CD14-positive monocyte (primary cell): Measurements from ENCODE around the gene TDRD7. TPM values are rescaled to one million over a fixed set of nuclear protein-coding genes. Genes with fewer than 3 reads are reported as not detected.

Experiments used
- DNase-seq, 3 donors: peaks; one replicate each; pipeline ENCODE4 v3.0.0-alpha.2; 2011 to 2022
- H2AFZ ChIP-seq: 2 replicates; pipeline ENCODE4 v1.6.0; 2012; ENCODE audit warnings: mild to moderate bottlenecking, low read depth, low read length, inconsistent platforms; ENCODE audit not compliant: insufficient read depth, poor library complexity, severe bottlenecking
- H3K27ac ChIP-seq, 2 donors: 1 replicate in 1 of 2; 2 replicates in 1 of 2; pipeline ENCODE4 v1.5.1; 2012 to 2013; ENCODE audit warnings: low read length in 2 of 2, control low read depth in 1 of 2, inconsistent platforms in 1 of 2, low read depth in 1 of 2, mild to moderate bottlenecking in 1 of 2
- H3K27me3 ChIP-seq, 2 donors: one replicate each; pipeline versions ENCODE4 v1.6.0 to v1.6.1; 2011 to 2013; ENCODE audit warnings: low read length in 2 of 2; ENCODE audit not compliant: control insufficient read depth in 2 of 2, insufficient read depth in 2 of 2
- H3K36me3 ChIP-seq, 2 donors: replicated peaks in 1 of 2; 1 replicate in 1 of 2; 2 replicates in 1 of 2; pipeline versions ENCODE4 v1.5.1 to v1.6.1; 2012 to 2013; ENCODE audit warnings: low read length in 2 of 2, control low read depth in 1 of 2, inconsistent platforms in 1 of 2, mild to moderate bottlenecking in 1 of 2; ENCODE audit not compliant: insufficient read depth in 2 of 2, control insufficient read depth in 1 of 2
- H3K4me1 ChIP-seq, 2 donors: 1 replicate in 1 of 2; 2 replicates in 1 of 2; pipeline versions ENCODE4 v1.5.1 to v1.6.1; 2012 to 2013; ENCODE audit warnings: low read length in 2 of 2, control low read depth in 1 of 2, inconsistent platforms in 1 of 2, mild to moderate bottlenecking in 1 of 2, moderate library complexity in 1 of 2; ENCODE audit not compliant: insufficient read depth in 2 of 2, control insufficient read depth in 1 of 2
- H3K4me2 ChIP-seq: replicated peaks from 2 replicates; pipeline ENCODE3; 2012; ENCODE audit warnings: low read length, moderate library complexity, mild to moderate bottlenecking; ENCODE audit not compliant: poor library complexity, severe bottlenecking; ENCODE audit errors: extremely low read depth
- H3K4me3 ChIP-seq, 3 experiments: fragments of 200-600 bp in 1 of 3; sonication (generic) in 1 of 3; replicated peaks in 1 of 3; 1 replicate in 2 of 3; 2 replicates in 1 of 3; pipeline ENCODE4 v1.5.1; 2011 to 2013; ENCODE audit warnings: low read length in 3 of 3, mild to moderate bottlenecking in 3 of 3, control low read depth in 2 of 3, low read depth in 2 of 3, inconsistent platforms in 1 of 3, moderate library complexity in 1 of 3
- H3K79me2 ChIP-seq: 2 replicates; pipeline ENCODE4 v1.6.0; 2012; ENCODE audit warnings: mild to moderate bottlenecking, control low read depth, inconsistent platforms, low read length, moderate library complexity; ENCODE audit not compliant: insufficient read depth
- H3K9ac ChIP-seq: 2 replicates; pipeline ENCODE4 v1.6.0; 2017; ENCODE audit warnings: low read length, mild to moderate bottlenecking; ENCODE audit not compliant: insufficient read depth, poor library complexity, severe bottlenecking
- H3K9me3 ChIP-seq, 2 donors: replicated peaks in 1 of 2; 1 replicate in 1 of 2; 2 replicates in 1 of 2; pipeline versions ENCODE4 v1.5.1 to v1.6.1; 2012 to 2013; ENCODE audit warnings: low read length in 2 of 2, control low read depth in 1 of 2; ENCODE audit not compliant: control insufficient read depth in 1 of 2, insufficient read depth in 1 of 2
- H4K20me1 ChIP-seq: 2 replicates; pipeline ENCODE4 v1.6.0; 2012; ENCODE audit warnings: mild to moderate bottlenecking, low read length, control low read depth, moderate library complexity; ENCODE audit not compliant: insufficient read depth
- H3K27ac Mint-ChIP-seq, 7 donors: one replicate each; pipeline ENCODE4 v1.8.0; 2020; ENCODE audit warnings: mild to moderate bottlenecking in 7 of 7, mixed read lengths in 7 of 7, moderate library complexity in 6 of 7, inconsistent platforms in 2 of 7
- H3K27me3 Mint-ChIP-seq, 3 donors: one replicate each; pipeline ENCODE4 v1.8.0; 2021 to 2022; ENCODE audit warnings: low read depth in 3 of 3, mild to moderate bottlenecking in 3 of 3, mixed read lengths in 3 of 3, moderate library complexity in 3 of 3, inconsistent platforms in 1 of 3
- H3K36me3 Mint-ChIP-seq, 2 donors: one replicate each; pipeline ENCODE4 v1.8.0; 2020; ENCODE audit warnings: mixed read lengths in 2 of 2, inconsistent platforms in 1 of 2, mild to moderate bottlenecking in 1 of 2
- H3K4me1 Mint-ChIP-seq: one replicate; pipeline ENCODE4 v1.8.0; 2020; ENCODE audit warnings: mild to moderate bottlenecking, mixed read lengths
- H3K4me3 Mint-ChIP-seq, 2 donors: one replicate each; pipeline ENCODE4 v1.8.0; 2020; ENCODE audit warnings: mild to moderate bottlenecking in 2 of 2, mixed read lengths in 2 of 2, moderate library complexity in 1 of 2
- H3K9me3 Mint-ChIP-seq, 7 donors: one replicate each; pipeline ENCODE4 v1.8.0; 2020 to 2022; ENCODE audit warnings: mixed read lengths in 7 of 7, mild to moderate bottlenecking in 6 of 7, moderate library complexity in 6 of 7, inconsistent platforms in 2 of 7
- WGBS: methylation state at CpG from one replicate; pipeline ENCODE4 v1.1.5; 2013; ENCODE audit warnings: missing lambda C conversion rate; ENCODE audit not compliant: insufficient coverage; 5-methylcytosine and 5-hydroxymethylcytosine counted together
- intact Hi-C, 2 donors: fragments of 100-400 bp; cut with micrococcal nuclease; formaldehyde crosslinking; loops; one replicate each; pipeline versions ENCODE4 v1.15.0 to v1.15.1; 2023
- polyA plus RNA-seq, 3 donors: library from polyadenylated mRNA; depleted of rRNA in 1 of 3; unstranded in 2 of 3; stranded (reverse) in 1 of 3; fragments of 300-500 nt in 2 of 3; fragments of >200 nt in 1 of 3; fragmentation: Illumina TruSeq in 2 of 3; gene quantifications; 1 replicate in 2 of 3; 2 replicates in 1 of 3; pipeline ENCODE4 v1.2.3, GENCODE V29; 2012 to 2021
- TF ChIP-seq, protein P1 (sequence below): fragments of 200-600 bp; IDR thresholded peaks from one replicate; pipeline ENCODE4 v1.8.0; 2022; ENCODE audit warnings: antibody characterized with exemption, mild to moderate bottlenecking

The TDRD7 gene
- polyA plus RNA-seq, 3 donors: 8.1 to 12.0 (median 11.1) TPM

DNA sequence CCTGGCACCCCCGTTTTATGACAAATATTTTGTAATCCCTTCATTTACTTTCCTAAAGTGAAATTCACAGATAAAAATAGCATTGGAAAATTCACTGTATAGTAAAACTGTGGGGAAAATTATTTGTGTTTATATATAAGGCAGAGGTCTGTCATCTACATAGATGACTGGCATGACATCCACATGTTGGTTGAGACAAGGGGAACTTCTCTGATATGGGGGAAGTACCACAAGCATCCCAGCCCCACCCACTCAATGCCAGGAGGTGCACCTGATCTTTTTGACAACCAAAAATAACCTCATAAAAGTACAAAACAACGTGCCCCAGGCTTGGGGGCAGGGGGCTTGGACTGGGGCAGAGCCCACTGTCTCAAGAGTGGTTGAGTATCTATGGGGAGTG, 6.3 kb upstream of the TDRD7 start:
- no peak overlapping the region for H3K27ac Mint-ChIP-seq
- no CpG with 5 or more reads among the region's 2 CpGs for WGBS
- Histone ChIP-seq H4K20me1 (no peaks in the 10 kb centered on the region), H3K9ac (no peak overlapping the region), H3K4me2 (no peak overlapping the region), H2AFZ (no peak overlapping the region), H3K79me2 (no peaks in the 10 kb centered on the region), H3K27me3 (no peaks in the 10 kb centered on the region), H3K9me3 (peaks cover 3 to 8% of the 10 kb centered on the region in 2 donors), H3K4me1 (no peaks in the 10 kb centered on the region), H3K36me3 (no peaks in the 10 kb centered on the region), H3K27ac (no peak overlapping the region), H3K4me3 (no peak overlapping the region)
- TF ChIP-seq, protein P1, sequence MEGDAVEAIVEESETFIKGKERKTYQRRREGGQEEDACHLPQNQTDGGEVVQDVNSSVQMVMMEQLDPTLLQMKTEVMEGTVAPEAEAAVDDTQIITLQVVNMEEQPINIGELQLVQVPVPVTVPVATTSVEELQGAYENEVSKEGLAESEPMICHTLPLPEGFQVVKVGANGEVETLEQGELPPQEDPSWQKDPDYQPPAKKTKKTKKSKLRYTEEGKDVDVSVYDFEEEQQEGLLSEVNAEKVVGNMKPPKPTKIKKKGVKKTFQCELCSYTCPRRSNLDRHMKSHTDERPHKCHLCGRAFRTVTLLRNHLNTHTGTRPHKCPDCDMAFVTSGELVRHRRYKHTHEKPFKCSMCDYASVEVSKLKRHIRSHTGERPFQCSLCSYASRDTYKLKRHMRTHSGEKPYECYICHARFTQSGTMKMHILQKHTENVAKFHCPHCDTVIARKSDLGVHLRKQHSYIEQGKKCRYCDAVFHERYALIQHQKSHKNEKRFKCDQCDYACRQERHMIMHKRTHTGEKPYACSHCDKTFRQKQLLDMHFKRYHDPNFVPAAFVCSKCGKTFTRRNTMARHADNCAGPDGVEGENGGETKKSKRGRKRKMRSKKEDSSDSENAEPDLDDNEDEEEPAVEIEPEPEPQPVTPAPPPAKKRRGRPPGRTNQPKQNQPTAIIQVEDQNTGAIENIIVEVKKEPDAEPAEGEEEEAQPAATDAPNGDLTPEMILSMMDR: no peak
- no peak overlapping the region for H3K4me3 Mint-ChIP-seq
- H3K9me3 Mint-ChIP-seq: peaks cover 4 to 14% (median 12%) of the 10 kb centered on the region in 7 donors
- intact Hi-C loops: loop anchor here in 1 of 2 donors (5.0 to 10.0 kb wide), 2 partner anchors 189 to 212 kb away; no protein-coding TSS in a partner anchor
- no peaks in the 10 kb centered on the region for H3K36me3 Mint-ChIP-seq
- H3K4me1 Mint-ChIP-seq: peaks cover 7% of the 10 kb centered on the region
- no peak for DNase-seq
- peaks cover 0 to 8% (median 5%) of the 10 kb centered on the region in 3 donors for H3K27me3 Mint-ChIP-seq

- Mint-ChIP-seq H3K27ac (peak overlapping the region in 1 of 7 donors; percentile 16), H3K9me3 (peaks cover 4 to 14% (median 12%) of the 10 kb centered on the region in 7 donors), H3K4me3 (no peak overlapping the region), H3K4me1 (peaks cover 13% of the 10 kb centered on the region), H3K36me3 (no peaks in the 10 kb centered on the region), H3K27me3 (peaks cover 0 to 8% (median 2%) of the 10 kb centered on the region in 3 donors)
- Histone ChIP-seq H3K9me3 (peaks cover 3 to 8% of the 10 kb centered on the region in 2 donors), H3K27me3 (no peaks in the 10 kb centered on the region), H3K4me1 (peaks cover 3 to 5% of the 10 kb centered on the region in 2 donors), H3K79me2 (no peaks in the 10 kb centered on the region), H2AFZ (no peak overlapping the region), H4K20me1 (no peaks in the 10 kb centered on the region), H3K4me3 (no peak overlapping the region), H3K9ac (no peak overlapping the region), H3K36me3 (no peaks in the 10 kb centered on the region), H3K4me2 (no peak overlapping the region), H3K27ac (no peak overlapping the region)
- no CpG with 5 or more reads among the region's 3 CpGs for WGBS
- no peak for DNase-seq
- TF ChIP-seq, protein P1: no peak
- intact Hi-C loops: loop anchor here in 1 of 2 donors (5.0 to 10.0 kb wide), 2 partner anchors 188 to 211 kb away; no protein-coding TSS in a partner anchor
Measured at GRCh38 chr9:97406620-97407177, 5.2 kb upstream of the TDRD7 start.
